C4-2B (cell line): Measurements from ENCODE around the gene SRCIN1.
A peak's percentile ranks its signal among the peaks of the same experiment; 100 is the strongest.

Experiments used
- H3K27ac ChIP-seq: fragments of 450-650 bp; 2 replicates; pipeline ENCODE4 v1.5.1; 2017
- ZFX ChIP-seq: fragments of 450-650 bp; IDR thresholded peaks from 2 replicates; pipeline ENCODE4 v1.6.1; 2017
- TF ChIP-seq, protein P1 (sequence below): fragments of 450-650 bp; conservative IDR thresholded peaks from 2 replicates; pipeline ENCODE4 v1.5.1; 2017; ENCODE audit warnings: mild to moderate bottlenecking

The SRCIN1 gene

DNA sequence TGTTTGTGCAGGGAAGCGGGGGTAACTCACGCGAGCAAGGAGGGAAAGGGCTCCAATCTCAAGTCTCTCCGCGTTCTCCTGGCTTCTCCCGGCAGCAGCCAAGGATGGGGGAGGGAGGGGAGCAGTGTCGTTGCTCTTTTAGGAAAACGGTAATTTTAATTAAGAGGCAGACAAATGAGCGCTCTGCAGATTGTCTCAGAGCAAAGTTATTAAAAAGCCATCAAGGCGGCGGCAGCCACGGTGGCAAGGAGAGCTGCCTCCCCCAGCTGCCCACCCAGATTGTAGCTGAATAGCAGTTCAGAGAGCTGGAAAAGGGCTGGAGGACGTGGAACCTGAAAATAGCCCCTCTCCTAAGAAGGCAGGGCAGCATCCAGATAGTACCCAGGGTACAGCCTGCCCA is 11.6 kb downstream of the SRCIN1 start:
- TF ChIP-seq ZFX = no peak
- TF ChIP-seq, protein P1, sequence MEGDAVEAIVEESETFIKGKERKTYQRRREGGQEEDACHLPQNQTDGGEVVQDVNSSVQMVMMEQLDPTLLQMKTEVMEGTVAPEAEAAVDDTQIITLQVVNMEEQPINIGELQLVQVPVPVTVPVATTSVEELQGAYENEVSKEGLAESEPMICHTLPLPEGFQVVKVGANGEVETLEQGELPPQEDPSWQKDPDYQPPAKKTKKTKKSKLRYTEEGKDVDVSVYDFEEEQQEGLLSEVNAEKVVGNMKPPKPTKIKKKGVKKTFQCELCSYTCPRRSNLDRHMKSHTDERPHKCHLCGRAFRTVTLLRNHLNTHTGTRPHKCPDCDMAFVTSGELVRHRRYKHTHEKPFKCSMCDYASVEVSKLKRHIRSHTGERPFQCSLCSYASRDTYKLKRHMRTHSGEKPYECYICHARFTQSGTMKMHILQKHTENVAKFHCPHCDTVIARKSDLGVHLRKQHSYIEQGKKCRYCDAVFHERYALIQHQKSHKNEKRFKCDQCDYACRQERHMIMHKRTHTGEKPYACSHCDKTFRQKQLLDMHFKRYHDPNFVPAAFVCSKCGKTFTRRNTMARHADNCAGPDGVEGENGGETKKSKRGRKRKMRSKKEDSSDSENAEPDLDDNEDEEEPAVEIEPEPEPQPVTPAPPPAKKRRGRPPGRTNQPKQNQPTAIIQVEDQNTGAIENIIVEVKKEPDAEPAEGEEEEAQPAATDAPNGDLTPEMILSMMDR = no peak
- H3K27ac ChIP-seq = no peak overlapping the region

DNA sequence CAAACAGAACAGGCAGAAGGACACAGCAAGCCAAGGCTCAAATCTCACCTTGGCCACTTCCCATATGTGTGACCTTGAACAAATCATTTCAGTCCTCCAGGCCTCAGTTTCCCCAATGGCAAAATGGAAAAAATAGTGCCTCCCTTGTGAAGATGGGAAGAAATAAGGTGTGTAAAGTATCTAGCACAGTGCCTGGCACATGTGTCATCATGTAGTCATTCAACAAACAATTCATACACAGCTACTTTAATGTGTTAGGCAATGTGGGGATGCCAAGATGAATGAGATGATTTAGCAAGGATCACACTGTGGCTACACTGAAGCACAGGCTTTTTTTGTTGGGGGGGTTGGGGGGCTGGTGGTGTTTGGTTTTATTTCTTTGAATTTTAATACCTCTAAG is 13.3 kb downstream of the SRCIN1 start:
- H3K27ac ChIP-seq = peak overlapping the region; percentile 49
- TF ChIP-seq ZFX = no peak
- TF ChIP-seq, protein P1 = no peak

DNA sequence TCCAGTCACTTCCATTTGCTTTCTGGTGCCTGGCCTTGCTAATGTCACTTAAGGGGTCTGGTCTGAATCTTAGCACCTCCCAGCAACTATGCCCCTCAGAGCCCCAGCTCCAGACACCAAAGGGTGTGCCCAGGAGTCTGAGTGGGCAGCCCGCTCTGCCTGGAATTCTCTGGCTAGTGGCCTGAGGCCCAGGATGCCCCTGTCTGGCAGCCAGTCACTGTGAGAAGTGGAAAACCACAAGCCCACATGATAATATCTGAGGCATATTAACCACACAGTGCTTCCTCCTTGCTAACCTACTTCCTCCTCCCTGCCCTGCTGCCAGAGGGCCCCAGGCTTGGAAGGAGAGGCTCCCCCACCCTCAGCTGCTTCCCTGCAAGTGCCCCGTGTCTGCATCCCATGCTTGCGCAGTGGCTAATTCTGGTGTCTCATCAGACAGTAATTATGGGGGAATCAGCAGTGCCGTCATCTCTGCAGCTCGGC is 14.0 kb downstream of the SRCIN1 start:
- H3K27ac ChIP-seq = peak overlapping the region; percentile 49
- no peak for TF ChIP-seq ZFX
- TF ChIP-seq, protein P1 = no peak

DNA sequence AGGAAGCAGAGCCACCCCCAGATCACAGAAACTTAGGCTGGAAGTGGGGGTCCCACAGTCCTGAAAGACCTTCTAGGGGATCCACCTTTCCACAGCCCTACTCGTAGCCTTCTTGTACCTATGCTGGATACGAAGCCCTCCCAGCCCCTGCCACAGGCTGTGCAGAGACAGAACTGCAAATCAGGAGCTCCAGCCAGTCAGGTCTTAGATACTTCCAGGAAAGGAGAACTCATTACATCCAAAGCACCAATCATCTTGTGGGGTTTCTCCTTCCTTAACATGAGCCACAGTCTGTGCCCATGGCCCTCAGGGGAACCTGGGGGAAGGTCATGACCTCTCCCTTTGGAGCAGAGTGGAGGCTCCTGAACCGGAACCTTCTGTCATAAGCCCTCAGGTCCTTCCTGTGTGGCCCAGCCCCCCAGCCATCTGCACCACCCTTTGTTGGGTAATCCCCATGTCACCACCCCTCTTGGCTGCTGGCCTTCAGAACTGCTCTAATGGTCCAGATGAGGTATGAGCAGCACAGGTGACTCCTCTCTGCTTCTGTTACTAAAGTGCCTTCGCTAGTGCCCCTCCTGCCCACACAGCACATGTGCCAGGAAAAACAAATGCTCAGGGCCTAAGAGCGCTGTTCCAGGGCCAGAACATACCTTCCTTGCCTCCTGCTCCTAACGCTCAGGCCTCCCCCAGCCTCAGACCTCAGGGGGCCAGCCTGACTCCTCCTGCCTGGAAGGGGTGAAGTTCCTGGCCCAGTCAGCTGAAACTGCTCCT is 14.6 kb downstream of the SRCIN1 start:
- peak overlapping the region; percentile 49 for H3K27ac ChIP-seq

DNA sequence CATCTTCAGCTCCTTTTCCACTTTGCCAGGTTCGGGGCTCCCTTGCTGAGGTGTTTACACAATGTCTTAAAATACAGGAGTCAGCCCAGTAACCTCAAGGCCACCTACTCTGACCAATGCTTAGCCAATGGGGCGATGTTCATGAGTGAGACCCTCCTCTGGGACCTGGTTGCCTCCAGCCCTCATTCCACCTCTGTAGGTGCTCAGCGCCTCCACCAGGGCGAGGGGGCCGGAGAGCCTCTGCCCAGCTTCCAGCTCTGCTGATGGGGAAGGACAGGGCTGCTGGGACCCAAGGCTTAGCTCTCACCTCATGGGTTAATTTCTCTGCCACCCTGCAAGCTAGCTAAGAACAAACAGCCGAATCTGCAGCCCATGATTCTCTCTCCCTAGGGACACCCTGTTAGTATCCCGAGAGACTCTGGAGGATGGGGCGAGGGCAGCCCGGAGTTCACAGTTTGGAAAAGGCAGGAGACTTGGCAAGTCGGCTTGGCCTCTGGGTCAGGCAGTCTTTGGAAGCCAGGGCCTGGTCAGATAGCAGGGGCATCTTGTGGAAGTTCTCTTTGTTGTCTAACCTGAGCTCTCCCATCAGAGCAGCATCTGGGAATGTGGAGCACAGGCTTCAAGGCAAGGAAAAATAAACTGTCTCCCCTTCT is 16.2 kb downstream of the SRCIN1 start:
- H3K27ac ChIP-seq = no peak overlapping the region
- TF ChIP-seq ZFX = no peak
- TF ChIP-seq, protein P1 = no peak

More for the DNA sequence above, 14.6 kb downstream of the SRCIN1 start:
- no peak for TF ChIP-seq ZFX
- TF ChIP-seq, protein P1 = no peak

DNA sequence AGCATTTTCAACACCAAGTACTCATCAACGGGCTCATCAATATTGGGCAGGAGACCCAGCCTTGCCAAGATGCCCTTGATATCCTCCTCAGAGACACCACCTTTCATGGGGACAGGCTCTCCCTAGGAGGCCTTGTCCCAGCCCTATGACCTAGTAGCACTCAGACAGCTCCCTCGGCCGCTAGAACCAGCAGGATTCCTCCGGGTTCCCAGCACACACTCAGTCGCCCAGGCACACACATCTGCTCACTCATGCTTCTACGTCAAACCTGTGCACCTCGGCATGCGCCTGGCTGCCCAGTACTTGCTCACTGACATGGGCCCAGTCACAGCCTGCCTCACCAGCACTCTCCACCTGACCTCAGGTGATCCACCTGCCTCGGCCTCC is 17.0 kb downstream of the SRCIN1 start:
- no peak for TF ChIP-seq ZFX
- TF ChIP-seq, protein P1 = no peak
- H3K27ac ChIP-seq = no peak overlapping the region
